GM21529 (cell line): ENCODE measurements around the gene PPP2R3A.
"Not testable (repeated sequence)": the region's sequence is repeated elsewhere in the genome, so short reads cannot be mapped to it uniquely, and the experiment has no call there.

Experiments used
- ATAC-seq: cut with Tn5 transposase; IDR thresholded peaks from one replicate; pipeline ENCODE4 v1.9.1; 2021; ENCODE audit not compliant: unreplicated experiment

Gene PPP2R3A

GRCh38 chr3:135965506-135966270, at the start of gene PPP2R3A:
TSS of gene PPP2R3A (plus strand) at chr3:135965728. CDS start at chr3:136001499, 35,771 bp downstream.
- peak; percentile 86 for ATAC-seq

GRCh38 chr3:135916310-135916709, 49.2 kb upstream of the PPP2R3A start:
- no peak for ATAC-seq

GRCh38 chr3:135917076-135917475, 48.5 kb upstream of the PPP2R3A start:
- ATAC-seq = no peak

- ATAC-seq = no peak
These were observed 47.5 kb upstream of the PPP2R3A start for GRCh38 chr3:135917927-135918597.

GRCh38 chr3:135918600-135918999, 46.9 kb upstream of the PPP2R3A start:
- no peak for ATAC-seq

- no peak for ATAC-seq
These were observed 45.3 kb upstream of the PPP2R3A start for GRCh38 chr3:135920275-135920674.

DNA sequence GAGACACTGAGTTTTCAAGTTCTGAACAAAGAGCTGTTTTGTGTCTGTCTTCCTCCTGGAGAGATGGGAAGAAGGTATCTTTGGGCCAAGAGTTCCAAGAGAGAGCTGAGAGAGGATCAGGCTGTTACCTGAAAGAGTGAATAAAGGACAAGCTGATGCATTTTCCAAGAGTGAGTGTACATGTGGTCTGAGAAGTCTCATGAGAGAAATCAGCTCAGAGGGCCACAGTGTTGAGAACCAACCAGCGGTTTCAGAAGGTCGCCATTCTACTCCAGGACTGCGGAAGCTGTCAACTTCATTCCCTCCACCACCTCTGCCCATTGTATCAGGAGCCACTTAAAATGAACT, 42.7 kb upstream of the PPP2R3A start:
- ATAC-seq = no peak

DNA sequence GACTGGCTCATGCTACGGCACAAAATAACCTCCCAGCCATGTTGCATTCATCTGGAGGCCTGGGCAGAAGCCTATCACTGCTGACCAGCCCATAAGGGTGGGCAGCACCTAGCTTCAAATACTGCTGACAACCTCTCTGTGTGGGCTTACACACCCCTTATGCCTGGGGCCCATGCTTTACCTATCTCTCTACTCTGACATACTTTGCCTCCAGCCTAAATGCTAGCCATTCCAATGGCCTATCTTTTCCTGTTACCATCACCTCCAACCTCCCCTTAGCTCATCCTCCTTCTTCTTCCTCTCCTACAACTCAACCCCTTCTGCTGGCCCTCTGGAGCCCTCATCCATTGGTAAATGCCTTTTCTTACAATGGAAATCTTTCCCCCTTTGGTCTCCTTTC, 41.0 kb upstream of the PPP2R3A start:
- no peak for ATAC-seq

DNA sequence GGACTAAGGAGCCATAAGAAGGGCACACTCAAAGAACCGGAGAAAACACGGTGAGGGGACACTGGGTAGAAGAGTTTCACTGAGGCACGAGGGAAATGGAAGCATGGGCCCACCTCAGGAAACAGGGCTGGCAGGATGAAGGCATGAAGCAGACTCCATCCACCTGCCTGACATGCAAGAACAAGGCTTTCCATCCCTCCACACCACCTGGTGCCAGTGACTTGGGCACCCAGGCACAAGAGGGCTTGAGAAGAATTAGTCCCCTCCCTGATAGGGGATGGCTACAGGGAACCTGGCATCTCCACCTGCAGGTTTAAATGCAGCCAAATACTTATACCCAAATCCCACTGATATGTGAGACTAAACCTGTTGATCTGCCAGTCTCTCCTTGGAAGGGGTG, 38.9 kb upstream of the PPP2R3A start:
- ATAC-seq = no peak

DNA sequence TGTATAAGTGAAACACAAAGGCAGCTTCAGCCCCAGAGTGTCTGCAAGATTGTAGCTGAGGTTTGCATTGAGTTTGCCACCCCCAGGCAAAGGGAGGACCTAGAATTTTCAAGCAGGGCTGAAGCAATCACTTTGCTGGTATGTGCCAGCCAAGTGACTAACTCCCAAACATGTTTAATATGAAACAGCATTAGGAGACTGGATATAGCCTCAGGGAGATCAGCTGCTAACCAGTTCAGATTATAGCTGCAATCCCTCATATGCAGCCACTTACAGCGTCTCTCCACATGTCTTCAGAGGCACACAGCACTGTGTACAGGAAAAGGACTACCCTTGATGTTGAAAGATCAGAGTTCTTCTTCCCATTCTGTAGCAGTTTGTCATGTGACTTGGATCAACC, 38.4 kb upstream of the PPP2R3A start:
- no peak for ATAC-seq

- no peak for ATAC-seq
These were observed 35.9 kb upstream of the PPP2R3A start for GRCh38 chr3:135929670-135930069.

GRCh38 chr3:135930255-135930654, 35.3 kb upstream of the PPP2R3A start:
- ATAC-seq = no peak

DNA sequence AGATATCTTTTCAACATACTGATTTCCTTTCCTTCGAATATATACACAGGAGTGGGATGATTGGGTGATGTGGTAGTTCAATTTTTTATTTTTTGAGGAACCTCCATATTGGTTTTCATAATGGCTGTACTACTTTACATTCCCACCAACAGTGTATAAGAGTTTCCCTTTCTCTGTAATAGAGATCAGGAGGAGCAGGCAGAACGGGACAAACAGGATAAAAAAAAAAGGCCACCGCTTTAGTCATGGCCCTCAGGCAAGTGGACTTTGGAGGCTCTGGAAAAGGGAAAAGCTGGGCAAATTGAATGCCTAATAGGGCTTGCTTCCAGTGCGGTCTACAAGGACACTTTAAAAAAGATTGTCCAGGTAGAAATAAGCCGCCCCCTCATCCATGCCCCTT, 30.4 kb upstream of the PPP2R3A start:
- not testable (repeated sequence) for ATAC-seq

GRCh38 chr3:135937766-135938165, 27.8 kb upstream of the PPP2R3A start:
- ATAC-seq = not testable (repeated sequence)

- no peak for ATAC-seq
These were observed 20.7 kb upstream of the PPP2R3A start for GRCh38 chr3:135944831-135945230.

- ATAC-seq = no peak
These were observed 14.6 kb upstream of the PPP2R3A start for GRCh38 chr3:135950941-135951340.

DNA sequence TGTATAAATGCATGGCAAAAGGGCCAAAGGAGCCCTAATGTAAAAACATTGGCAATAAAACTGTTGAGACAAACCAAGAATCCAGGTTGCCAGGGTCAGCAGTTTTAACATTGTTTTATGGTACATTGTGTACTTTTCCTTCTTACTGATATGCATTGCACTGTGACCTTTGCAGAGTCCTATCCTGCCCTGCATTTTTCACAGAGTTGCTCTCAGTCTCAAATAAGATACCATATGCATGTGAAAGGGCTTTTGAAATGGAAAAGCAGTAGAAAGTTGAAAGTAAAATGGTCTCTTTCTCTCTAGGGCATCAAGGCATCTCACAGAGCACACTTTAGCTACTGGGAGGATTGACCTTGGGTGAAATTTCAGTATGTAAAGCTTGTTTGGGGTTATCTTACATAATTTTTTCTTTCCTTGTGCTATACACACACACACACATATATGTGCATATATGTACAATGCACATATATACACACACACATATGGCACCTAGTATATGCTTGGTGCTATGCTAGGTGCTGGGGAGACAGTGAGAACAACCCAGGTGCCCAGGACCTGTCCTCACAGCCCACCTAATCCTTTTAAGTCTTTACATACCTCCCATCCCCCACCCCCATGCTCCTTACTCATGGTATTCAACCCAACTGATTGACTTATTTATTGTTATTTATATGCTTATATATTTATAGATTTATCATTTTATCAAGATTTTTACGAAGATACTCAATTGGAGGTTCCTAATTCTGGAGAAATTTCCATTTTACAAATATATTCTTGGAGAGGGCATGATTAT, 1.2 kb upstream of the PPP2R3A start:
- no peak for ATAC-seq

- no peak for ATAC-seq
These were observed 411 bp upstream of the PPP2R3A start for GRCh38 chr3:135965129-135965505.

- no peak for ATAC-seq
These were observed 888 bp downstream of the PPP2R3A start for GRCh38 chr3:135966271-135966961.

DNA sequence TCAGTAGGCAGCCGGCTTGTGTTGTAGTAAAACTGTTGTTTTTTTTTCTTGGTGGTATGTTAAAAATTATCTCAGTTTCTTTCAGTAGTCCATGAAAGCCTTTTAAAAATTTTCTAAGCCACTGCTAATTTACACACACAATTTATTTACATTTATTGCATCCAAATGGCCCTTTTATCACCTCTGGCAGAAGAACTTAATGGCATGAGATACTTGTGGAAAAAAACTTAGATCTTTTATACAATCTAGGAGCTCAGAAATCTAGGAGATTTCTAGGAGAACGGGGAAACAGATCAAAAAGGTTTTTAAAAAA, 1.4 kb downstream of the PPP2R3A start:
- no peak for ATAC-seq

- ATAC-seq = no peak
These were observed 2.3 kb downstream of the PPP2R3A start for GRCh38 chr3:135967867-135968266.
